ENCODE results near the gene TGFA.

- TF ChIP-seq CTCF (conservative IDR thresholded peaks at IDR 0.05; ENCODE audit: low read length) (no peak), EZH2phosphoT487 (IDR thresholded peaks at IDR 0.05; ENCODE audit: borderline replicate concordance, low read depth, low read length) (no peak)
Observed at GRCh38 chr2:70443078-70443465, 110.6 kb downstream of the TGFA start.
